Measurements from ENCODE around the gene IVNS1ABP. TPM values are rescaled to one million over a fixed set of nuclear protein-coding genes. Genes with fewer than 3 reads are reported as not detected.

Gene IVNS1ABP
- total RNA-seq, 2 donors from 2014 or later: 44.4 to 58.8 TPM

DNA sequence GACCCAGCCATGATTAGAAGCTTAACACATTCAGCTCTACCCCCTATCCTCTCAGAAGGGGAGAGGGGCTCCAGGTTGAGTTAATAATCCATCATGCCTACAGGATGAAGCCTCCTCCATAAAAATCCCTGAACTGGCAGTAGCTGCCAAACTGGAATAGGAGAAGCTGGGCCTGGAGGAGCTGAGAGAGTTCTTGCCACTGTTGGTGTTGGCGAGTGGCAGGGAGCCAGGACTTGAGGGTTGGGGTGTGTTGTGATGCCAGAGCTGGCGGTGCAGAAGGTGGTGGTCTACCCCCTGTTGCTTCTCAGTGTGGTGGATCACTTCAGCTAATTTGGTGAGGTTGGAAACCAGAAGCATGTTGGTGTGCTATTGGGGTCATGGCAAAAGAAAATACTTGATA lies 36.5 kb downstream of the IVNS1ABP start:
- intact Hi-C loops (cut with DNase I): no loop called here
- DNase-seq (ENCODE audit: low spot score): no peak
- WGBS: 98% methylated on average over 2 of the region's 2 CpGs
- Histone ChIP-seq H3K9me3 (no peaks in the 10 kb centered on the region), H3K27me3 (replicated peaks; ENCODE audit: insufficient read depth) (no peaks in the 10 kb centered on the region), H3K27ac (no peak overlapping the region), H3K4me3 (no peak overlapping the region), H3K4me1 (replicated peaks) (no peaks in the 10 kb centered on the region), H3K36me3 (no peaks in the 10 kb centered on the region)
- TF ChIP-seq POLR2AphosphoS5 (IDR thresholded peaks at IDR 0.05) (no peak), POLR2A (IDR thresholded peaks at IDR 0.05) (no peak)
- TF ChIP-seq, protein P1, sequence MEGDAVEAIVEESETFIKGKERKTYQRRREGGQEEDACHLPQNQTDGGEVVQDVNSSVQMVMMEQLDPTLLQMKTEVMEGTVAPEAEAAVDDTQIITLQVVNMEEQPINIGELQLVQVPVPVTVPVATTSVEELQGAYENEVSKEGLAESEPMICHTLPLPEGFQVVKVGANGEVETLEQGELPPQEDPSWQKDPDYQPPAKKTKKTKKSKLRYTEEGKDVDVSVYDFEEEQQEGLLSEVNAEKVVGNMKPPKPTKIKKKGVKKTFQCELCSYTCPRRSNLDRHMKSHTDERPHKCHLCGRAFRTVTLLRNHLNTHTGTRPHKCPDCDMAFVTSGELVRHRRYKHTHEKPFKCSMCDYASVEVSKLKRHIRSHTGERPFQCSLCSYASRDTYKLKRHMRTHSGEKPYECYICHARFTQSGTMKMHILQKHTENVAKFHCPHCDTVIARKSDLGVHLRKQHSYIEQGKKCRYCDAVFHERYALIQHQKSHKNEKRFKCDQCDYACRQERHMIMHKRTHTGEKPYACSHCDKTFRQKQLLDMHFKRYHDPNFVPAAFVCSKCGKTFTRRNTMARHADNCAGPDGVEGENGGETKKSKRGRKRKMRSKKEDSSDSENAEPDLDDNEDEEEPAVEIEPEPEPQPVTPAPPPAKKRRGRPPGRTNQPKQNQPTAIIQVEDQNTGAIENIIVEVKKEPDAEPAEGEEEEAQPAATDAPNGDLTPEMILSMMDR (IDR thresholded peaks at IDR 0.05): no peak

DNA sequence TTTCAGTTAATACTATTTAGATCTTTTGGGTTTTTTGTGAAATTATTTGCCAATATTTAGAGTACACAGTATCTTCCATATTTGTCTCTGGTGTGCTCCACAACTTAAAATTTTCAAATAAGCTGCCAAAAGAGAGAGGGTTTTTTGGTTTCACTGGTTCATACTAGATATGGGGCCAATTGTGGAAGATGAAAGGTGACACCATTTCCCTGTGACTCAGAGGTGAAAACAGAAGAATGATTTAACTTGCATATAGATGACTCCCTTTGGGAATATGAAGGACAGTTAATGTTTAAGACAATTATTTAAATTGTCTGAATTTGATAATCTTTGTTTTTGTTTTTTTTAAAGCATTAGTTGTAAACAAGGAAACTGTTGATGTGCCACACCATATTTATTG lies 37.5 kb downstream of the IVNS1ABP start:
- Histone ChIP-seq H3K27me3 (replicated peaks; ENCODE audit: insufficient read depth) (no peaks in the 10 kb centered on the region), H3K4me1 (replicated peaks) (no peaks in the 10 kb centered on the region), H3K9me3 (no peaks in the 10 kb centered on the region), H3K4me3 (no peak overlapping the region), H3K36me3 (no peaks in the 10 kb centered on the region), H3K27ac (no peak overlapping the region)
- TF ChIP-seq POLR2AphosphoS5 (IDR thresholded peaks at IDR 0.05): no peak
- TF ChIP-seq, protein P1 (IDR thresholded peaks at IDR 0.05): no peak
- no peak for TF ChIP-seq POLR2A (IDR thresholded peaks at IDR 0.05)
- DNase-seq (ENCODE audit: low spot score): no peak
- intact Hi-C loops (cut with DNase I): no loop called here

DNA sequence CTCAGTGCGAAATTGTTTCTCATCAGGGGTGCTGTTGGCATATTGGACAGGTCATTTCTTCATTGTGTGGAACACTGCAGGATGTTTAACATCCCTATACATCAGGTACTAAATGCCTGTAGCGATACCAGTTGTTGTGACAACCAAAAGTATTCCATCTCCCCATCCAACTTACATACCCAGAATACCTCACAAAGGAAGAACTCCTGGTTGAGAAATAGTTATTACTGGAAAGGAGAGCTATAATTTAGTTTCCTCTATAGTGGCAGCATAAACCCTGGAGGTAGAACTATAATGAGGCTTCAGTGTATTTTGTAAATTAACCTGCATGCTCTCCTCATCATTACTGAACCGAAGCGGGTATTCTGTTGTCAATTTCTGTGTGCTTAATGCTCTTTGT lies 45.1 kb downstream of the IVNS1ABP start:
- no peak overlapping the region for H3K4me3 ChIP-seq
- H3K4me1 ChIP-seq (replicated peaks): no peaks in the 10 kb centered on the region
- 83% methylated on average over 4 of the region's 4 CpGs for WGBS
- H3K9me3 ChIP-seq: no peaks in the 10 kb centered on the region
- TF ChIP-seq POLR2A (IDR thresholded peaks at IDR 0.05) (no peak), POLR2AphosphoS5 (IDR thresholded peaks at IDR 0.05) (no peak)
- TF ChIP-seq, protein P1 (IDR thresholded peaks at IDR 0.05): no peak
- intact Hi-C loops (cut with DNase I): no loop called here
- no peaks in the 10 kb centered on the region for H3K27me3 ChIP-seq (replicated peaks; ENCODE audit: insufficient read depth)
- no peaks in the 10 kb centered on the region for H3K36me3 ChIP-seq
- H3K27ac ChIP-seq: no peak overlapping the region
- no peak for DNase-seq (ENCODE audit: low spot score)

DNA sequence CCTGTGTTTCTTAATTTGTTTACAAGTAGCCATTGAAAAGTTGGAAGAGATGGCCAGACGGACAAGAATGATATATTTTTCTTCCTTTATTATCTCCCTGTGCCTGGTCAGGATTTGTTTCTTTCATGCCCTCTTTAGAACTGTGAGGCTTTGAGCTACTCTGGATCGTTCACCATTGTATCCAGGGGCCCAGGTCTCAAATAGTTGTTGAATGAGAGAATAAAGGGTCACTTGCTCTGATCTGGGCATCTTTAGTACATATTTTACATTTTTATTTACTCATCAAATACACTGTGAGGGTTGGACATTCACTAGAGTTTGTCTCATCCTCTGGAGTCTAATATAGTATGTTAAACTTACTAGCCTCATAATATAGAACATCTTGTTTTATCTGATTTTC lies 48.7 kb downstream of the IVNS1ABP start:
- Histone ChIP-seq H3K4me3 (no peak overlapping the region), H3K9me3 (no peaks in the 10 kb centered on the region), H3K27me3 (replicated peaks; ENCODE audit: insufficient read depth) (no peaks in the 10 kb centered on the region), H3K27ac (no peak overlapping the region), H3K4me1 (replicated peaks) (no peaks in the 10 kb centered on the region), H3K36me3 (no peaks in the 10 kb centered on the region)
- TF ChIP-seq POLR2AphosphoS5 (IDR thresholded peaks at IDR 0.05): no peak
- no peak for TF ChIP-seq POLR2A (IDR thresholded peaks at IDR 0.05)
- no peak for DNase-seq (ENCODE audit: low spot score)
- WGBS: 69% methylated on average over 2 of the region's 2 CpGs
- intact Hi-C loops (cut with DNase I): no loop called here

DNA sequence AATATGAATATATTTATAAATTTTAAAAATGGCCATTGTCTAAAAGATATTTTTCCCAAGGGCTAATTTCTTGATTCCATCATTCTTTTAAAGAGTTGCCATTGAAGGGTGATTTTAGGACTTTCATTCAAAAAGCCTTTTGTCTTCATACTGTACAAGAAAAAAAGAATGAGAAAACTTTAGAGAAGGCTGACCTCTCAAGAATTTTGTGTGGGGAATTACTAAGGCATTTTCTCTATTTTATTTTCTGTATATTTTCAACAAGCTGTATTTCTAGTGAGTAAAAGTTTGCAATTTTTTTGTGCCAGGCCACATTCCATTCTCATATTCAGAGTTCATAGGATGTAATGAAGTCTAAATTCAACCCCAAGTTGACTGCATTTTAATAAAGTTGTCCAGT lies 49.3 kb downstream of the IVNS1ABP start:
- no peak overlapping the region for H3K27ac ChIP-seq
- intact Hi-C loops (cut with DNase I): no loop called here

More for the DNA sequence above, 49.3 kb downstream of the IVNS1ABP start:
- Histone ChIP-seq H3K4me1 (replicated peaks) (no peaks in the 10 kb centered on the region), H3K9me3 (no peaks in the 10 kb centered on the region), H3K4me3 (no peak overlapping the region), H3K36me3 (no peaks in the 10 kb centered on the region), H3K27me3 (replicated peaks; ENCODE audit: insufficient read depth) (no peaks in the 10 kb centered on the region)
- TF ChIP-seq, protein P1 (IDR thresholded peaks at IDR 0.05): no peak
- no peak for TF ChIP-seq POLR2A (IDR thresholded peaks at IDR 0.05)
- TF ChIP-seq POLR2AphosphoS5 (IDR thresholded peaks at IDR 0.05): no peak
- DNase-seq (ENCODE audit: low spot score): no peak

Data from prostate gland (tissue), 2 donors.